BE2C (cell line): ENCODE measurements around the gene APOL1.
"Not testable (repeated sequence)": the region's sequence is repeated elsewhere in the genome, so short reads cannot be mapped to it uniquely, and the experiment has no call there.

Experiments used
- DNase-seq: peaks from one replicate; pipeline ENCODE4 v3.0.0-alpha.2; 2020
- H3K27me3 ChIP-seq: fragments of 250-450 bp; sonication (Bioruptor Pico); 2 replicates; pipeline ENCODE4 v1.5.1; 2020; ENCODE audit warnings: mild to moderate bottlenecking
- H3K36me3 ChIP-seq: fragments of 250-450 bp; sonication (Bioruptor Pico); 2 replicates; pipeline ENCODE4 v1.5.1; 2020; ENCODE audit warnings: mild to moderate bottlenecking
- H3K4me1 ChIP-seq: fragments of 250-450 bp; sonication (Bioruptor Pico); 2 replicates; pipeline ENCODE4 v1.5.1; 2020
- H3K4me3 ChIP-seq: 2 replicates; pipeline ENCODE4 v1.5.1; 2011; ENCODE audit warnings: low read depth, low read length
- H3K9me3 ChIP-seq: fragments of 250-450 bp; sonication (Bioruptor Pico); 2 replicates; pipeline ENCODE4 v1.5.1; 2020
- TF ChIP-seq, protein P1 (sequence below): IDR thresholded peaks from 2 replicates; pipeline ENCODE4 v1.5.1; 2012; ENCODE audit warnings: mild to moderate bottlenecking, low read depth, low read length

APOL1 gene

DNA sequence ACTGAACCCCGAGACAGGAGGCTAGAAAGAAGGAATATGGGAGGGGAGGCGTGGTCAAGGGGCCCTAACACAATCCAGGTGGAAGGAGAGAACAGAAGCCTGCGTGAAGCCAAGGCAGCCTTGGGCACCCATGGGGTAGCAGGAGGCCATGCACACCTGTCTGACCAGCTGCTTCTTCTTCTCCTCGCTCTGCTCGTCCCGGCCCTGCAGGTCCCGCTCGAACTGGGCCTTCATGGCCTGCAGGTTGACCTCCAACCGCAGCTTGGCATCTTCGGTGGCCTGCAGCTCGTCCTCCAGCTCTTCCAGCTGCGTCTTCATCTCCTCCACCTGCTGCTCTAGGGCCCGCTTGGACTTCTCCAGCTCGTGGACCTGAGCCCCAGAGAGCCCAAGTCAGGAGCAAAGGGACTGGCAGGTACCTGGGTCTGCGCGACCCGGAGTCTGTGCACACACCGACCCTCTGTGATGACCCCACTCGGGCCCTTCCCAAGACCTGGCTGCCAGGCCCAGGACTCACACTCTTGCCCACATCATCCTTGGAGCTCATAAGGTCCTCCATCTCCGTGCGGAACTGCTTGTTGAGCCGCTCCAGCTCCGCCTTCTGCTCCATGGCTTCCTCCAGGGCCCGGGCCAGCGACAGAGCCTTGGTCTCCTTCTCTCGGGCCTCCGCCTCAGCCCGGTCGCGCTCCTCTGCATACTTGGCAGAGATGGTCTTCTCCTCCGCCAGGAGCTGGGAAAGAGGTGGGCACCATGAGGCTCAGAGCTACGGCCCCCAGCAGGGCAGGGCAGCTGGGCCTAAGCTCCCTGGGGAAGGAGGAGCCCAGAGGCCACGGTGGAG, 35.9 kb downstream of the APOL1 start:
- Histone ChIP-seq H3K36me3 (peaks cover 66% of the 10 kb centered on the region), H3K9me3 (no peaks in the 10 kb centered on the region), H3K4me1 (no peaks in the 10 kb centered on the region), H3K27me3 (no peaks in the 10 kb centered on the region), H3K4me3 (no peak overlapping the region)
- TF ChIP-seq, protein P1, sequence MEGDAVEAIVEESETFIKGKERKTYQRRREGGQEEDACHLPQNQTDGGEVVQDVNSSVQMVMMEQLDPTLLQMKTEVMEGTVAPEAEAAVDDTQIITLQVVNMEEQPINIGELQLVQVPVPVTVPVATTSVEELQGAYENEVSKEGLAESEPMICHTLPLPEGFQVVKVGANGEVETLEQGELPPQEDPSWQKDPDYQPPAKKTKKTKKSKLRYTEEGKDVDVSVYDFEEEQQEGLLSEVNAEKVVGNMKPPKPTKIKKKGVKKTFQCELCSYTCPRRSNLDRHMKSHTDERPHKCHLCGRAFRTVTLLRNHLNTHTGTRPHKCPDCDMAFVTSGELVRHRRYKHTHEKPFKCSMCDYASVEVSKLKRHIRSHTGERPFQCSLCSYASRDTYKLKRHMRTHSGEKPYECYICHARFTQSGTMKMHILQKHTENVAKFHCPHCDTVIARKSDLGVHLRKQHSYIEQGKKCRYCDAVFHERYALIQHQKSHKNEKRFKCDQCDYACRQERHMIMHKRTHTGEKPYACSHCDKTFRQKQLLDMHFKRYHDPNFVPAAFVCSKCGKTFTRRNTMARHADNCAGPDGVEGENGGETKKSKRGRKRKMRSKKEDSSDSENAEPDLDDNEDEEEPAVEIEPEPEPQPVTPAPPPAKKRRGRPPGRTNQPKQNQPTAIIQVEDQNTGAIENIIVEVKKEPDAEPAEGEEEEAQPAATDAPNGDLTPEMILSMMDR, result no peak
- no peak for DNase-seq

DNA sequence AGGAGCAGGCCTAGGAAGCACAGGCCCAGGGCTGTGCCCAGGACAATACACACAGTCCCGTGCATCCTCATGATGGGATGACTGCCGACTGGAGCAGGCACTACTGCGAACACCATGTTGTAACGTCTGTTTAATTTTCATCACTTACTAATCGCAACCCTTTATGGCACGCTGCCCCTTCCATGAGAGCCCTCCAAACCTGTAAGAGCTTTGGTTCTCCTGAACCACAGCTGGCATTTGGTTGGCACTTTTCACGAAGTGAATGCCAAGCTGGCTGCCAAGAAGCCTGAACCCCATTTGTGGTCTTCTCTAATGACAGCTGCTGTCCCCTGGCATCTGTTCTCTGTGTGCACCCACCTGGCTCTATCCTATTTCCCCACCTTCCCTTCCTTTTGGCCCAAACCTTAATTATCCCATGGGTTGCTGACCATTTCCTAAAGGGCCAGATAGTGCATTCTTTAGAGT, 36.5 kb downstream of the APOL1 start:
- H3K36me3 ChIP-seq, result peaks cover 69% of the 10 kb centered on the region
- TF ChIP-seq, protein P1, result no peak
- no peaks in the 10 kb centered on the region for H3K4me1 ChIP-seq

GRCh38 chr22:36289948-36290371, 37.0 kb downstream of the APOL1 start:
- not testable (repeated sequence) for DNase-seq, H3K4me3 ChIP-seq, H3K4me1 ChIP-seq, H3K27me3 ChIP-seq, H3K9me3 ChIP-seq
- H3K36me3 ChIP-seq, result peaks cover 69% of the 10 kb centered on the region

More for the DNA sequence above, 36.5 kb downstream of the APOL1 start:
- no peak for DNase-seq
- no peaks in the 10 kb centered on the region for H3K27me3 ChIP-seq
- H3K4me3 ChIP-seq, result no peak overlapping the region
- no peaks in the 10 kb centered on the region for H3K9me3 ChIP-seq

- not testable (repeated sequence) for H3K9me3 ChIP-seq, H3K27me3 ChIP-seq, DNase-seq, H3K4me1 ChIP-seq, H3K4me3 ChIP-seq
- peaks cover 69% of the 10 kb centered on the region for H3K36me3 ChIP-seq
Measured at GRCh38 chr22:36290391-36291075, 37.6 kb downstream of the APOL1 start.

DNA sequence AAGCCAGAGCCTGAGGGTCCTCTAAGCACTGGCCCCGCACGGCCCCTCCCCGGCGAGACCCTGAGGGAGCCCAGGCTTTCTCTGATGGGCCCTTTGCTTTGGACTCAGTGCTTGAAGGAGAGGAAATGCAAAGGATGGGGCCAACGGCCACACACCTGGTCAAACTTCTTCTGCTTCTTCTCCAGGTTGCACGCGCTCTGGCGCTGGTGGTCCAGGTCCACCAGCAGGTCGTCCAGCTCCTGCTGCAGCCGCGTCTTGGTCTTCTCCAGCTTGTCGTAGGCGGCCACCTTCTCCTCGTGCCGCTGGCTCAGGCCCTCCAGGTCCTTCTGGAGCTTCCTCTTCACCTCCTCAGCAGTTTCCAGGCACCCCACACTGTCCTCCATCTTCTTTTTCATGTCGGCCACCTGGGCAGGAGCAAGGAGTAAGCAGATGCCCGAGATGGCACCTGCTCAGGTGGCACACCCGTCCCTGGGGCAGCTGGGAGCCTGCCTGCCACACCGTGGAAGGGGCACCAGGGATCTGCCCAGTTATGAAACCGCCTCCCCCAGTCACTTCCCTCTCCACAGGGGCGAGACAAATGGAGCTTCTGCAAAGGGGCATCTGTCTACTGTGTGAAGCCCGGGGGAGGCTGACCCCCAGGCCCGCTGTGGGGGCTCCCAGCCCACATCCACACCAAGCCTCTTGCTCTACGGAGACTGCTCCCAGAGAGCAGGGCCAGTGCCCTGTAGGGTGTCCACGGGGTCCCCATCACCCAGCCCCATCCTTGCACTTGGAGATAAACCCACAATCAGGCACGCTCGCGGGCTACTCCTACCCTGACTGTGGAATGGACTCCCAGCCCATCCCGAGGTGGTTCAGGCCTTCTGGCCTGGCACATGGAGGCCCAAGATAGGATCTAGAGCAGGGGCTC, 39.2 kb downstream of the APOL1 start:
- TF ChIP-seq, protein P1, result no peak
- Histone ChIP-seq H3K36me3 (peaks cover 69% of the 10 kb centered on the region), H3K9me3 (no peaks in the 10 kb centered on the region)

DNA sequence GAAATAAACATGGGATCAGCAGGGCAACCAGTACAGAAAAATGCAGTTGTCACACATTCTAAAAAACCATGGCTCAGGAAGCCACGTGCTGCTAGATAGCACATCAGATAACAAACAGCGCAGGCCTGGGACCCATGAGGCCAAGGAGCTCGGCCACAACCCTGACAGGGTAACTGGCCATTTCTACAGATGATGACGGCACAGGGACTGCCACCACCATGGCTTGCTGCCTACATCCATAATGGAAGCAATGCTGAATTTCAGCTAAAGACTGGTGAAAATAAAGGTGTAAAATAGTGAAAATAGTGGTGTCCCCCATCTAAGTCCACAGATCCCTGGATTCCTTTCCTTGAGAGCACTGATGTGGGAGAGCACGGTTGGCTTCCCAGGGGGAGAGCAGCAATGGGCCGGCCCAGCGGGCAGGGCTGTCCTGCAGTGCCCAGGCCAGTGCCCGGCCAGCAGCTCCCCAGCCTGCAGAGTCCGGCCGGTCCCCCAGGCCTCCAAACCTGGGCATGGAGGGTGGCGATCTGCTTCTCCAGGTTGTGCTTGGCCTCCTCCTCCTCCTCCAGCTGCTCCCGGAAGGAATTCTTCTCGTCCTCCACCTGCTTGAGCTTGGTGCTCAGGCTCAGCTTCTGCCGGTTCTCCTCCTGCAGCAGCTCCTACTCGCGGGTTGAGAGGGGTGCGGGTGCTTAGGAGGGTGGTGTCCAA, 40.0 kb downstream of the APOL1 start:
- peaks cover 73% of the 10 kb centered on the region for H3K36me3 ChIP-seq

More for the DNA sequence above, 39.2 kb downstream of the APOL1 start:
- Histone ChIP-seq H3K4me1 (no peaks in the 10 kb centered on the region), H3K27me3 (no peaks in the 10 kb centered on the region), H3K4me3 (no peak overlapping the region)
- DNase-seq, result no peak

More for the DNA sequence above, 40.0 kb downstream of the APOL1 start:
- Histone ChIP-seq H3K4me1 (no peaks in the 10 kb centered on the region), H3K27me3 (no peaks in the 10 kb centered on the region), H3K4me3 (no peak overlapping the region), H3K9me3 (no peaks in the 10 kb centered on the region)
- TF ChIP-seq, protein P1, result no peak
- no peak for DNase-seq
